HG03571 (cell line): Measurements from ENCODE around the gene HIPK4.
"Not testable (repeated sequence)": the region's sequence is repeated elsewhere in the genome, so short reads cannot be mapped to it uniquely, and the experiment has no call there.

Experiments used
- ATAC-seq: cut with Tn5 transposase; IDR thresholded peaks from one replicate; pipeline ENCODE4 v1.9.1; 2021; ENCODE audit not compliant: unreplicated experiment

HIPK4 gene

DNA sequence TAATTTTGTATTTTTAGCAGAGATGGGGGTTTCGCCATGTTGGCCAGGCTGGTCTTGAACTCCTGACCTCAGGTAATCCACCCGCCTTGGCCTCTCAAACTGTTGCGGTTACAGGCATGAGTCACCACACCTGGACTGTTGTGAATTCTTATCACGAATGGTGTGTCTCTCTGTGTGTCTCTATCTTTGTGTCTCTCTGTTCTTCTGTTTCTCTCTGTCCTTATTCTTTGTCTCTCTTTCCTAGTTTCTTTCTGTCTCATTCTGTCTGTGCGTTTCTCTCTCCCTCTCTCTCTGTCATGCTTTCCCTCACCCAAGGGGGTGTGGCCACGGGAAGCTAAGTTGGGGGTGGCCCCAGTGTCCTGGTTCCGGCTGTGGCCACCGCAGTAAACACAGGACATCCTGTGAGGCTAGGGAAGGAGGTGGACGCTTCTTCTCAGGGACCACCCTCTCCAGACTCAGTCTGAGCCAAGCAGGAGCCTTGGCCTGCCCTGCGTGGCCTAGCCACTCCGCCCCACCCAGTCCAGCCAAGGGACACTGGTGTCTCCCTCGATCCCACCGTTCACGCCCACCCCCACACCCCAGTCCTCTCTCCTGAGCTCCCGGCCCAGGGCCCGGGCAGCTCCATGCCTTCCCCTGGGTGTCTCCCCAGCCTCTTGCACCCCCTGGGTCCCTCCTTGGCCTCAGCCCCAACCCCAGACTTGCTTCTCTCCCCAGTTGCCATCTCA is 27.1 kb upstream of the HIPK4 start:
- no peak for ATAC-seq

DNA sequence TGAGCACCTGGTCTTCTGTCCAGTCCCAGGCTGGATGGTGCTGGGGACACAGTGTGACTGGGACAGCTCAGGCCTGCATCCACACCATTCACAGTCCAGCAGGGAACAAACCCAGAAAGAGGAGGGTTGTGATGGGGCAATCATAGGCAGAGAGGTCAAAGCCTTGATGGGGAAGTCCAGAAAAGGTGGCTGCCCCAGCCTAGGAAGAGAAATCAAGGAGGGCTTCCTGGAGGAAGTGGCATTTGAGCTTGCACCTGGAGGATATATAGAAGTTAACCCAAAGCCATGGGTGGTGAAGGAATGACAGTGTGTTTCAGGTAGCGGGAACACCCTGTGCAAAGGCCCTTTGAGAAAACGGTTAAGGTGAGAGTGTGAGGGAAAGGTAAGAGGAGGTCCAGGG is 25.8 kb upstream of the HIPK4 start:
- ATAC-seq, result no peak

DNA sequence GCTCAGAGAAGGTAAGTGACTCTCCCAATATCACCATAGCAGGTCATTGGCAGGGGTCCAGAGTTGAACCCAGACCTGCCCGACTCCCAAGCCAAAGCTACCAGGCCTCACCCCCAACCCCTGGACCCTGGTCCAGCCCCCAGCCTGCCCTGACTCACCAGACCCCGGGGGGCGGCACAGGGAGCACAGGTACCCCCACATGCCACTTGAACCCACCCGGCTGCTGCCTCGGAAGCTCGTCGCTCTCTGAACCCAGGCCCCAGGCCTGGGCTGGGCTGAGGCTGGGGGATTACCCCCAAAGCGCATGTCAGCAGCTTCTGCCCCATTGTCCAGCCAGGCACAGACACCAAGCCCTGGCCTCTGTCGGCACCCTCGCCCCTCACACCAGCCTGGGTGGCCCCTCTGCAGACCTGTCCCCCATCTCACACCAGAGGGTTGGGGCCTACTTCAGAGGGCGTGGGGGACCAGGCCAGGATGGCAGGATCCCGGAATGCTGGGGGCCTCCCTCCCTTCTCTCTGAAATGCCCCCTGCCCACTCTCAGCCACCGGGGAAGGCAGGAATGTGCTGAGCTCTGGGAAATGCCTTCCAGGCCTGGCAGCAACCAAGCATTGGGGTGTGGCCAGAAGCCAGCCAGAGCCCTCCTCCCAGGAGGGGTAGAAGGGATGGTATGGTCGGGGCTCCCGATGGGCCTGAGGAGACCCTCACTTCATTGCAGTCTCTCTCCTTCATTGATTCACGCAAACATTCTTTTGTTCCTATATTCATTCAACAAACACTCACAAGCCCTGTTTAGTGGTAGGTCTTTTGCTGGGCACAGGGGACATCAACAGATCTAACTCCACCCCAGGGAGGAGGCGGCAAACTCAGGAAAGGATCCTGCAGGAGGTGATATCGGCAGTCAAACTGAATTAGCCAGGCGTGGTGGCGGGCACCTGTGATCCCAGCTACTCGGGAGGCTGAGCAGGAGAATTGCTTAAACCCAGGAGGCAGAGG is 24.9 kb upstream of the HIPK4 start:
- ATAC-seq, result no peak

DNA sequence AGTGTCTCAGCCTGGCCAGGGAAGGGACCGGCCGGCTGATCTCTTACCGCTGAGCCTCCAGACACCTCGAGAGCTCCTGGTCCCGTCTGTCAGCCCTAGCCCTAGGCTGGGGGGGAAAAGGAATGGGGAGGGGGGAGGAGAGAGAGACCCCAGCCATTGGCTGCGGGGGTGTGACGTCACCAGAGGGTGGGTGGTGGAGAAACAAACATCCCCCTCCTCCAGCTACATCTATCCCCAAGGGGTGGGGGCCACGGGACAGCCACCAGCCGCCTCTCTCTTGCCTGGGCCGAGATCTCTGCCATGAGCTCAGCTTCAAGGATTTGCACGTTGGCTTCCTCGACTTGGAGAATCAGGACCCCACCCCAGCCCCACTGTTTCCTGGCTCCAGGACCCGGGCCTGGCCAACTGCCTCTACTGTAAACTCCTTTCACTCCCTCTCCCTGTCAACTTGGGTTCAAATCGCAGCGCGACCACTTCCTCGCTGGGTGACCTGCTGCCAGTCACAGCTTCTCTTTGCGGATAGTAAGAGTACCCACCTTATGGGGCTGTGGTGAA is 23.4 kb upstream of the HIPK4 start, which contains the start of gene PRX:
TSS of gene PRX (minus strand) at position 88 of the 555 bp plus-strand sequence. CDS start 5,446 bp downstream, outside the sequence.
- no peak for ATAC-seq

DNA sequence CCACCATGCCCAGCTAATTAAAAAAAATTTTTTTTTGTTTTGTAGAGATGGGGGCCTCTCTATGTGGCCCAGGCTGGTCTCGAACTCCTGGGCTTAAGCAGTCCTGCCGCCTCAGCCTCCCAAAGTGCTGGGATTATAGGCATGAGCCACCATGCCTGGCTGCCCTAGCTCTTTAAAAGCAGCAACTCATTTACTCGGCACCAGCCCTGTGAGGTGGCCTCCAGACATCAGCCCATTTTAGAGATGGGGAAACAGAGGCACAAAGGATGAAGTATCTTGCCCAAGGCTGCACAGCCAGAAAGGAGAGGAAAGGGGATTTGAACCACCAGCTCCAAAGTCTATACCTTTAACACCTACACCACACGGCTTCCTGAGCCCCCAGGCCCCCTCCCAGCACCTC is 22.9 kb upstream of the HIPK4 start:
- no peak for ATAC-seq

DNA sequence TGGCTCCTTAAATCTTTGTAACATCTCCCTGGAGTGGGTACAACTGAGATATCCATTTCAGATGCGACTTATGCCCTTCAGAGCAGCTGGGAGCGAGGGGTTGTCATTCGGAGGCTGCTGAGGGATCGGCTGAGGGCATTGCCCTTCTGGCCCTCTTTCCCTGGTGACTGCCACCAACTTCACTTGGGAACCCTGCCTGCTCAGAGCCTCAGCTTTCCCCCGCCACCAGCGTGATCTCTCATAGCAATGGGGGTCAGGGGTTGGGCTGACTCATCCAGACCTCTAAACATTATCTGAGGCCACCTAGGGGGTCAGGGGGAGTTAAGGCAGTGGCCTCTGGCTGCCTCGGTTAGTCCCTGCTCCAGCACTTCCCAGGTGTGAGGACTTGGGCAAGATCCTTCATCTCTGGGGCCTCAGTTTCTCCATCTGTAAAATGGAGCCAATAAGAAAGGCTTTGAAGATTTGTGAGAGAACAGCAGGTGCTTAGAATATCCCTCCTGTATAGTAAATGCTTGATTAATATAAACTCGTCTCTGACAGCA is 22.0 kb upstream of the HIPK4 start:
- no peak for ATAC-seq

DNA sequence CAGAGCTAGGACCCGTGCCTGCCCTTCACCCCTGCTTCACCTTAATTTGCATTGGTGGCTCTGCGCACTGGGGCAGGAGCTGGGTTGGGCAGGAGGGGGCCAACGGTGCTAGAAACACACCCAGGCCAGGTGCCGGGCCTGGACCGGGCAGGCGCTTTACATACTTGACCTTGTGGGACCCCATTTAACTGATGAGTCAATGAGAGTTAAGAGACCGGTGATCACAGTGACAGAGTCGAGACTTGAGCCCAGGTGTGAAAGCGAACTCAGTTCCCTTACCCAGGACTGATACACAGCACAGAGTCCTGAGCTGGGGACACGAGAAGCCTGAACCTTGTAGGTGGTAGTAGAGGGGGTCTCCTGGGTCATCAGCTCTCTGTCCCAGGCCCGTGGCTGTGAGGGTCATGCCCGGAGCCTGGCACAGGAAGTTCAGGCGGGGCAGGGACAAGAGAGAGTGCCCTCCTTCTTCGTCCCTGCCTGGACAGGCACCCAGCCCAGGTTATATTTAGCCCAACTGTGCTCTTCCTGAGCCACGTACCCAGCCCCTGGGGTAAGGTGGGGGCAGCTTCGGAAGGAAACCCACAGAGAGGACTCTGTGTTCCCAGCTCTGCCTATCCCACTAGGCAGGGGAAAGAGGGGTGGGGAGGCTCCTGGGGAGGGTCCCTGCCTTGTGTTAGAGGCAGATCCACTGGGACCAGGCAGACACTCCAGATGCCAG is 21.3 kb upstream of the HIPK4 start:
- ATAC-seq, result no peak

- no peak for ATAC-seq
These were observed 20.0 kb upstream of the HIPK4 start for GRCh38 chr19:40410030-40410389.

GRCh38 chr19:40408598-40408925 is 18.6 kb upstream of the HIPK4 start:
- not testable (repeated sequence) for ATAC-seq

- no peak for ATAC-seq
These were observed 18.0 kb upstream of the HIPK4 start for GRCh38 chr19:40407714-40408597.

GRCh38 chr19:40403262-40403984 is 13.4 kb upstream of the HIPK4 start:
- ATAC-seq, result peak; percentile 57

- ATAC-seq, result no peak
These were observed 10.6 kb upstream of the HIPK4 start for GRCh38 chr19:40400559-40400958.

GRCh38 chr19:40398417-40399131 is 8.6 kb upstream of the HIPK4 start:
- ATAC-seq, result no peak

DNA sequence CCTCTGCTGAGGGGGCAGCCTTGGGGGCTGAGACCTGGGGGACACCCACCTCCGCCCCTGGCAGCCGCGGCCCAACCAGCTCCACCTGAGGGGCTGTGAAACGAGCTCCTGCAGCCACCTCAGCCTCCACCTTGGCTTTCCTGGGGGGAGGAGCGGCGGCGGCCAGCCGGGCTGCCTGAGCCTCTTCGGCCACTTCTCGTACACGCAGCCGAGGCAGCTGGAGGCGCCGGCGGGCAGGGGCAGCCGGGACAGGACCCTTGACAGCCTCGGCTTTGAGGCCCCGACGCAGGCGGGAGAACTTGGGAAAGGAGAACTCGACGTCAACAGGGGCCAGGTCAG is 7.6 kb upstream of the HIPK4 start:
- ATAC-seq, result no peak

- no peak for ATAC-seq
These were observed 7.0 kb upstream of the HIPK4 start for GRCh38 chr19:40396886-40397567.

DNA sequence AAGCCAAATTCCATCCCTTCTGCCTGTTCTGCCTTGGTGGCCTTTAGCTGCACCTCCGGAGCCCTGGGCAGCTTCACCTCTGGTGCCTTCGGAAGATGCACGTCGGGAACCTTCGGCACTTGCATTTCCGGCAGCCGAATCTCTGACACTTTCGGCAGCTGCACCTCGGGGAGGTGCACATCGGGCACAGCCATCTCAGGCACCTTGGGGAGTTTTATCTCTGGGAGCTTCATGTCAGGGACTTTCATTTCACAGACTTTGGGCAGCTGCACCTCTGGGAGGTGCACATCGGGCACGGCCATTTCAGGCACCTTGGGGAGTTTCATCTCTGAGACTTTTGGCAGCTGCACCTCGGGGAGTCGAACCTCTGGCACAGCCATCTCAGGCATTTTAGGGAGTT is 6.0 kb upstream of the HIPK4 start:
- no peak for ATAC-seq

- no peak for ATAC-seq
These were observed 4.8 kb upstream of the HIPK4 start for GRCh38 chr19:40394816-40395210.
